GM12865 (cell line): ENCODE measurements around the gene TBC1D19.
"Not testable (repeated sequence)": the region's sequence is repeated elsewhere in the genome, so short reads cannot be mapped to it uniquely, and the experiment has no call there.

Source experiments
- DNase-seq: peaks from one replicate; pipeline ENCODE4 v3.0.0; 2010; ENCODE audit warnings: low read depth
- H3K4me3 ChIP-seq: 2 replicates; pipeline ENCODE4 v1.5.1; 2011; ENCODE audit warnings: mild to moderate bottlenecking, low read depth, low read length, control low read depth
- TF ChIP-seq, protein P1 (sequence below): IDR thresholded peaks from 2 replicates; pipeline ENCODE4 v1.5.1; 2011; ENCODE audit warnings: low read length, control low read depth, low read depth, inconsistent platforms; ENCODE audit not compliant: insufficient read depth; ENCODE audit errors: missing control alignments

Gene TBC1D19

GRCh38 chr4:26583865-26584652 is at the start of gene TBC1D19:
Gene TBC1D19 (plus strand): TSS chr4:26584084. CDS start chr4:26584194, 110 bp downstream.
- DNase-seq = peak; percentile 94
- peak within 1 kb of the TSS; percentile 77 for H3K4me3 ChIP-seq
- TF ChIP-seq, protein P1, sequence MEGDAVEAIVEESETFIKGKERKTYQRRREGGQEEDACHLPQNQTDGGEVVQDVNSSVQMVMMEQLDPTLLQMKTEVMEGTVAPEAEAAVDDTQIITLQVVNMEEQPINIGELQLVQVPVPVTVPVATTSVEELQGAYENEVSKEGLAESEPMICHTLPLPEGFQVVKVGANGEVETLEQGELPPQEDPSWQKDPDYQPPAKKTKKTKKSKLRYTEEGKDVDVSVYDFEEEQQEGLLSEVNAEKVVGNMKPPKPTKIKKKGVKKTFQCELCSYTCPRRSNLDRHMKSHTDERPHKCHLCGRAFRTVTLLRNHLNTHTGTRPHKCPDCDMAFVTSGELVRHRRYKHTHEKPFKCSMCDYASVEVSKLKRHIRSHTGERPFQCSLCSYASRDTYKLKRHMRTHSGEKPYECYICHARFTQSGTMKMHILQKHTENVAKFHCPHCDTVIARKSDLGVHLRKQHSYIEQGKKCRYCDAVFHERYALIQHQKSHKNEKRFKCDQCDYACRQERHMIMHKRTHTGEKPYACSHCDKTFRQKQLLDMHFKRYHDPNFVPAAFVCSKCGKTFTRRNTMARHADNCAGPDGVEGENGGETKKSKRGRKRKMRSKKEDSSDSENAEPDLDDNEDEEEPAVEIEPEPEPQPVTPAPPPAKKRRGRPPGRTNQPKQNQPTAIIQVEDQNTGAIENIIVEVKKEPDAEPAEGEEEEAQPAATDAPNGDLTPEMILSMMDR = no peak

GRCh38 chr4:26542991-26543390 is 40.9 kb upstream of the TBC1D19 start:
- H3K4me3 ChIP-seq = no peak overlapping the region
- no peak for DNase-seq
- TF ChIP-seq, protein P1 = no peak

DNA sequence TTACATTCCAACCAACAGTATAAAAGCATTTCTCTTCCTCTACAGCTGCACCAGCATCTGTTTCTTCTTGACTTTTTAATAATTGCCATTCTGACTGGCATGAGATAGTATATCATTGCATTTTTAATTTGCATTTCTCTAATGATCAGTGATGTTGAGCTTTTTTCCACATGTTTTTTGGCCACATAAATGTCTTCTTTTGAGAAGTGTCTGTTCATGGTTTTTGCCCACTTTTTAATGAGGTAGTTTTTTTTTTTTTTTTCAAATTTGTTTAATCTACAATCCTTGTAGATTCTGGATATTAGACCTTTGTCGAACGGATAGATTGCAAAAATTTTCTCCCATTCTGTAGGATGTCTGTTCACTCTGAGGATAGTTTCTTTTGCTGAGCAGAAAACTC is 39.5 kb upstream of the TBC1D19 start:
- TF ChIP-seq, protein P1 = no peak
- DNase-seq = no peak
- no peak overlapping the region for H3K4me3 ChIP-seq

- H3K4me3 ChIP-seq, DNase-seq: not testable (repeated sequence)
These were observed 35.5 kb upstream of the TBC1D19 start for GRCh38 chr4:26548379-26548778.

- TF ChIP-seq, protein P1 = no peak
- H3K4me3 ChIP-seq = no peak overlapping the region
- no peak for DNase-seq
These were observed 26.7 kb upstream of the TBC1D19 start for GRCh38 chr4:26557164-26557563.

GRCh38 chr4:26558166-26558895 is 25.6 kb upstream of the TBC1D19 start:
- no peak overlapping the region for H3K4me3 ChIP-seq
- TF ChIP-seq, protein P1 = no peak
- no peak for DNase-seq

DNA sequence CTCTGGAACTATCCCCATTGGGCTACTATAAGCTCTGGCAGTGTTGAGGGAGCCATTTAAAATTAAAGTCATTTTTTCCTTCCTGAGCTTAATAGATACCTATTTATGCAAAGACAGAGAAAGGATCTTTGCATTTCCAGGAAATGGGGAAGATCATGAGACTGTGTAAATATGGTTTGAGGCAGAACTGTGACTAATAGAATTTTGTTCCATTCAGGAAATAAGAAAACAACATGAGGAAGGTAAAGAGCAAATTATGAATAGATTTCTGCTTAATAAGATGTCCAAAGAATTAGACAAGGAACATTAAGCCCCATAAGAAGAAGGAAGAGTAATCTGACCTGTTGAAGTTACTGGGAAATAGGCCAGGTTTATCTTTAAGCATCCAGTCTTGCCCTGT is 17.8 kb upstream of the TBC1D19 start:
- no peak for DNase-seq
- TF ChIP-seq, protein P1 = no peak
- no peak overlapping the region for H3K4me3 ChIP-seq
